Right atrium auricular region (tissue), 2 donors: ENCODE measurements around the gene PGRMC1. TPM values are rescaled to one million over a fixed set of nuclear protein-coding genes. Genes with fewer than 3 reads are reported as not detected.
"Not testable (repeated sequence)": the region's sequence is repeated elsewhere in the genome, so short reads cannot be mapped to it uniquely, and the experiment has no call there.

Source experiments
- DNase-seq: peaks from one replicate; pipeline ENCODE4 v3.0.0-alpha.2; 2019; ENCODE audit warnings: low spot score
- H3K27ac ChIP-seq, 2 donors: fragments of 200-600 bp; sonication (generic); 1 replicate in 1 of 2; 2 replicates in 1 of 2; pipeline ENCODE4 v1.5.1; 2016 to 2019
- H3K27me3 ChIP-seq, 2 donors: fragments of 200-600 bp; sonication (generic); one replicate each; pipeline versions ENCODE4 v1.5.1 to v1.6.0; 2017 to 2019
- H3K36me3 ChIP-seq: fragments of 200-600 bp; sonication (generic); one replicate; pipeline ENCODE4 v1.5.1; 2016
- H3K4me1 ChIP-seq, 2 donors: fragments of 200-600 bp; sonication (generic); one replicate each; pipeline versions ENCODE4 v1.5.1 to v1.6.0; 2017 to 2019
- H3K4me3 ChIP-seq, 2 donors: fragments of 200-600 bp; sonication (generic); 1 replicate in 1 of 2; 2 replicates in 1 of 2; pipeline ENCODE4 v1.5.1; 2017 to 2019; ENCODE audit warnings: mild to moderate bottlenecking in 1 of 2, moderate library complexity in 1 of 2
- H3K9me3 ChIP-seq, 2 donors: fragments of 200-600 bp; sonication (generic); one replicate each; pipeline ENCODE4 v1.5.1; 2019
- CTCF ChIP-seq, 2 donors: fragments of 200-600 bp; sonication (generic); IDR thresholded peaks; one replicate each; pipeline ENCODE4 v1.5.1; 2019; ENCODE audit warnings: antibody characterized with exemption in 2 of 2
- total RNA-seq, 2 donors: library from RNA; depleted of rRNA; stranded (reverse); fragments of >200 nt; gene quantifications; one replicate each; pipeline ENCODE4 v1.1.0, GENCODE V29; 2016

PGRMC1 gene
- total RNA-seq, 2 donors from 2014 or later = 26.8 to 42.7 TPM

- H3K4me3 ChIP-seq = no peak overlapping the region
- H3K27me3 ChIP-seq = no peaks in the 10 kb centered on the region
- TF ChIP-seq CTCF (IDR thresholded peaks at IDR 0.05) = no peak
- H3K4me1 ChIP-seq = no peaks in the 10 kb centered on the region
- no peak for DNase-seq
- no peak overlapping the region for H3K27ac ChIP-seq
- H3K36me3 ChIP-seq = peaks cover 3% of the 10 kb centered on the region
- no peaks in the 10 kb centered on the region for H3K9me3 ChIP-seq
These were observed 11.6 kb downstream of the PGRMC1 start for GRCh38 chrX:119247702-119248101.

GRCh38 chrX:119249891-119250290, 13.8 kb downstream of the PGRMC1 start:
- no peak overlapping the region for H3K27ac ChIP-seq
- H3K27me3 ChIP-seq = no peaks in the 10 kb centered on the region
- DNase-seq = no peak
- H3K4me1 ChIP-seq = no peaks in the 10 kb centered on the region
- TF ChIP-seq CTCF (IDR thresholded peaks at IDR 0.05) = no peak
- H3K9me3 ChIP-seq = no peaks in the 10 kb centered on the region
- no peak overlapping the region for H3K4me3 ChIP-seq
- H3K36me3 ChIP-seq = no peaks in the 10 kb centered on the region

GRCh38 chrX:119251386-119251785, 15.3 kb downstream of the PGRMC1 start:
- no peaks in the 10 kb centered on the region for H3K36me3 ChIP-seq
- H3K4me3 ChIP-seq = no peak overlapping the region
- no peak for DNase-seq
- TF ChIP-seq CTCF (IDR thresholded peaks at IDR 0.05) = no peak
- no peaks in the 10 kb centered on the region for H3K9me3 ChIP-seq
- H3K27me3 ChIP-seq = no peaks in the 10 kb centered on the region
- H3K4me1 ChIP-seq = no peaks in the 10 kb centered on the region
- H3K27ac ChIP-seq = no peak overlapping the region

- Histone ChIP-seq H3K4me1 (no peaks in the 10 kb centered on the region), H3K4me3 (no peak overlapping the region), H3K9me3 (no peaks in the 10 kb centered on the region), H3K27me3 (no peaks in the 10 kb centered on the region), H3K36me3 (no peaks in the 10 kb centered on the region), H3K27ac (no peak overlapping the region)
- no peak for TF ChIP-seq CTCF (IDR thresholded peaks at IDR 0.05)
- DNase-seq = no peak
These were observed 16.6 kb downstream of the PGRMC1 start for GRCh38 chrX:119252716-119253115.

- DNase-seq = peak; percentile 61
- TF ChIP-seq CTCF (IDR thresholded peaks at IDR 0.05) = peak; percentile 58 to 74
- Histone ChIP-seq H3K36me3 (no peaks in the 10 kb centered on the region), H3K4me1 (no peaks in the 10 kb centered on the region), H3K27ac (no peak overlapping the region), H3K9me3 (no peaks in the 10 kb centered on the region), H3K27me3 (no peaks in the 10 kb centered on the region), H3K4me3 (no peak overlapping the region)
These were observed 30.4 kb downstream of the PGRMC1 start for GRCh38 chrX:119266364-119266995.

- not testable (repeated sequence) for H3K4me3 ChIP-seq, H3K4me1 ChIP-seq, H3K27ac ChIP-seq, DNase-seq, H3K27me3 ChIP-seq, H3K9me3 ChIP-seq, H3K36me3 ChIP-seq
These were observed 31.0 kb downstream of the PGRMC1 start for GRCh38 chrX:119267115-119267514.
